ENCODE results near the gene MBD6. TPM values are rescaled to one million over a fixed set of nuclear protein-coding genes. Genes with fewer than 3 reads are reported as not detected.
"Not testable (repeated sequence)": the region's sequence is repeated elsewhere in the genome, so short reads cannot be mapped to it uniquely, and the experiment has no call there.

Gene MBD6
- total and polyA plus RNA-seq, 2 of the 4 experiments (the other 2 are of a cell fraction), result 0.90 to 9.3 TPM

GRCh38 chr12:57514246-57514645 is 8.4 kb upstream of the MBD6 start:
- peaks cover 25 to 78% of the 10 kb centered on the region in 2 experiments for H3K79me1 ChIP-seq (ENCODE audit: low read depth in 1 of 2, low read length in 2 of 2)
- H3K23ac ChIP-seq (ENCODE audit: low read depth, low read length); H4K91ac ChIP-seq (ENCODE audit: insufficient read depth, low read depth, low read length); H3K14ac ChIP-seq (replicated peaks; ENCODE audit: low read depth, low read length); H3K56ac ChIP-seq (ENCODE audit: extremely low read depth, insufficient read depth, low read length); BruUV-seq (replicated peaks); CTCF ChIA-PET; H2AFZ ChIP-seq (replicated peaks; ENCODE audit: low read length, poor library complexity); H2AK9ac ChIP-seq (replicated peaks; ENCODE audit: low read depth, low read length, poor library complexity); H2BK20ac ChIP-seq (ENCODE audit: low read depth, low read length); ATAC-seq (ENCODE audit: low read depth); H3K4me3 ChIP-seq (ENCODE audit: insufficient read depth, low read depth, low read length); dilution Hi-C loops (cut with HindIII; ENCODE audit: low sequenced_read_pairs, unreplicated experiment); H3K18ac ChIP-seq (ENCODE audit: low read depth, low read length); H3K4ac ChIP-seq (ENCODE audit: low read depth, low read length); POLR2A ChIA-PET (ENCODE audit: unreplicated experiment); H2BK5ac ChIP-seq (ENCODE audit: low read depth, low read length, poor library complexity, severe bottlenecking); H2BK120ac ChIP-seq (ENCODE audit: low read depth, low read length); H4K5ac ChIP-seq (ENCODE audit: low read depth, low read length); H3K9me1 ChIP-seq (ENCODE audit: insufficient read depth, low read length); H2AK5ac ChIP-seq (ENCODE audit: low read depth, low read length); H3K4me2 ChIP-seq (ENCODE audit: low read depth, low read length); in situ Hi-C loops (cut with MboI; ENCODE audit: low sequenced_read_pairs); DNase-seq; H3K9ac ChIP-seq (ENCODE audit: low read depth, low read length); H3K27me3 ChIP-seq (ENCODE audit: control insufficient read depth, insufficient read depth, low read length); intact Hi-C loops (cut with micrococcal nuclease); H3K27ac ChIP-seq (ENCODE audit: insufficient read depth, low read length); H4K8ac ChIP-seq (ENCODE audit: low read depth in 2 of 2, low read length in 2 of 2); H3K4me1 ChIP-seq (ENCODE audit: control insufficient read depth, insufficient read depth, low read length); H2BK15ac ChIP-seq (ENCODE audit: low read depth, low read length); H3K9me3 ChIP-seq (ENCODE audit: control insufficient read depth, insufficient read depth, low read length): not testable (repeated sequence)
- 80% methylated on average over 2 of the region's 9 CpGs; no CpG with 5 or more reads in 1 of the 2 experiments for WGBS, 2 experiments (ENCODE audit: extremely low coverage in 2 of 2, insufficient read length in 1 of 2)
- peaks cover 87% of the 10 kb centered on the region for H4K20me1 ChIP-seq (ENCODE audit: insufficient read depth, low read length)
- peaks cover 76% of the 10 kb centered on the region for H3K36me3 ChIP-seq (ENCODE audit: control insufficient read depth, insufficient read depth, low read length)
